AG10803 (cell line): ENCODE results near the gene ACRV1.

Source experiments
- DNase-seq: peaks from one replicate; pipeline ENCODE4 v3.0.0; 2010; ENCODE audit warnings: low read depth
- H3K4me3 ChIP-seq: 2 replicates; pipeline ENCODE4 v1.5.1; 2011; ENCODE audit warnings: mild to moderate bottlenecking, low read length, control low read depth
- CTCF ChIP-seq: conservative IDR thresholded peaks from 2 replicates; pipeline ENCODE4 v1.5.1; 2011; ENCODE audit warnings: mild to moderate bottlenecking, low read length, control low read depth, inconsistent platforms

The ACRV1 gene

GRCh38 chr11:125679837-125680236, 810 bp downstream of the ACRV1 start:
- H3K4me3 ChIP-seq, result no peak overlapping the region
- TF ChIP-seq CTCF, result no peak
- no peak for DNase-seq

- H3K4me3 ChIP-seq, result no peak overlapping the region
- peak; percentile 37 for TF ChIP-seq CTCF
- peak; percentile 1 for DNase-seq
These were observed 1.2 kb downstream of the ACRV1 start for GRCh38 chr11:125679397-125679796.

- no peak for DNase-seq
These were observed 5.5 kb downstream of the ACRV1 start for GRCh38 chr11:125675196-125675595.

GRCh38 chr11:125674210-125674609, 6.4 kb downstream of the ACRV1 start:
- no peak overlapping the region for H3K4me3 ChIP-seq
- no peak for DNase-seq
- TF ChIP-seq CTCF, result no peak

More at GRCh38 chr11:125675196-125675595, 5.5 kb downstream of the ACRV1 start:
- TF ChIP-seq CTCF, result no peak
- no peak overlapping the region for H3K4me3 ChIP-seq

GRCh38 chr11:125671561-125671960, 9.1 kb downstream of the ACRV1 start:
- DNase-seq, result no peak
- TF ChIP-seq CTCF, result no peak

GRCh38 chr11:125670172-125670571, 10.5 kb downstream of the ACRV1 start:
- no peak for TF ChIP-seq CTCF
- no peak overlapping the region for H3K4me3 ChIP-seq
- no peak for DNase-seq

More at GRCh38 chr11:125671561-125671960, 9.1 kb downstream of the ACRV1 start:
- no peak overlapping the region for H3K4me3 ChIP-seq

GRCh38 chr11:125667151-125667550, 13.5 kb downstream of the ACRV1 start:
- DNase-seq, result no peak
- H3K4me3 ChIP-seq, result no peak overlapping the region
- TF ChIP-seq CTCF, result no peak
